NCI-H69 (cell line): Measurements from ENCODE around the gene PAQR4.

Experiments
- DNase-seq: peaks from one replicate; lab custom pipeline; 2025; lab: John Stamatoyannopoulos, UW

The PAQR4 gene

DNA sequence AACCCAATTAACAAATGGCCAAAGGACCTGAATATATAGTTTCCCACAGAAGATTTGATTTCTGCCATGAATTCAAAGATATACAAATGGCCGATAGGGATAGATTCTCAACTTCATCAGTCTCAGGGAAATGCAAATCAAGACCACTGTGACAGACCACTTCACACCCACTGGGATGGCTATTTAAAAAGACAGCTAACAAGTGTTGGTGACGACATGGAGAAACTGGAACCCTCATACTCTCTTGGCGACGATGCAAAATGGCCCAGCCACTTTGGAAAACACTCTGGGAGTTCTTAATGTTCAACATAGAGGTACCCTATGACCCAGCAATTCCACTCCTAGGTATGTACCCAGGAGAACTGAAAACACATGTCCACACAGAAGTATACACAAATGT lies 22.5 kb upstream of the PAQR4 start:
- DNase-seq = no peak

DNA sequence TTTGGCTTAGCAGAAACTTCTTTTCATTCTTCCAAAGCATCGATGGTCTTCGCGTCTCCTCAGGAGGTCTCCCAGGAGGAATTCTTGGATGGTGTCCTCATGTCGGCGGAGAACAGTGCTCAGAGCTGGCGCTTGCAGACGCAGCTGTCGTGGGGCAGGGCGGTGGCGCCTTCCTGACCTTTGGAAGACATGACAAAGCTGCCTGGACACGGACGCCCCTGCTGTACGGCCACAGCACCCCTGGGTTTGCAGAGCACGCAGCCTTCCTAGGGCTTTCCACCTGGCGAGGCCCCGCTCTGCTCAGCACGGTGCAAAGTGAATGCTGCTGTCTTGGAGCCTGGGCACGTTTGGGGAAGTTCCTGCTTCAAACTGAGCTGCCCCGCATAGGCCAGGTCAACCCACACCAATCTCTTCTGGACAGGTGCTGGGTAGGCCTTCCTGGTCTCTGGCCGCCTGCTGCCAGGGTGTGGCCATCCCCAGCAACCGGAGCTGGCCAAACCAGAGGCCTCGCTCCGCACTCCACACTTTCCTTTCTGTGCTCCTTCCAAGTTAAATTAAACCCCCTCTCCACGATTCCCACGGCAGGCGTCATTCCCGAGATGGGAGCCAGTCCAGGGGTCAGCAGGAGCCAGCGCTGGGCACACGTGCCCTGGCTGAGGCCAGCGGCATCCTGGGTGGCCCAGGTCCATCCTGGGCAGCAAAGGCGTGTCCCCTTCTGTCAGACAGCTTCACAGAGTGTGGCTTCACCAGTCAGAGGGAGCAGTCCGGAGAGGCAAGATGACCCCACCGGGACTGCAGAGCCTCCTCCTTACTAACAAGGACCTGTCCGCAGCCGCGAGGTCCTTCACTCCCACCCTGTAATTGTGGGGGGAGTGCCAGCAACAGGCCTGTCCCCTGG lies 20.1 kb upstream of the PAQR4 start:
- no peak for DNase-seq

DNA sequence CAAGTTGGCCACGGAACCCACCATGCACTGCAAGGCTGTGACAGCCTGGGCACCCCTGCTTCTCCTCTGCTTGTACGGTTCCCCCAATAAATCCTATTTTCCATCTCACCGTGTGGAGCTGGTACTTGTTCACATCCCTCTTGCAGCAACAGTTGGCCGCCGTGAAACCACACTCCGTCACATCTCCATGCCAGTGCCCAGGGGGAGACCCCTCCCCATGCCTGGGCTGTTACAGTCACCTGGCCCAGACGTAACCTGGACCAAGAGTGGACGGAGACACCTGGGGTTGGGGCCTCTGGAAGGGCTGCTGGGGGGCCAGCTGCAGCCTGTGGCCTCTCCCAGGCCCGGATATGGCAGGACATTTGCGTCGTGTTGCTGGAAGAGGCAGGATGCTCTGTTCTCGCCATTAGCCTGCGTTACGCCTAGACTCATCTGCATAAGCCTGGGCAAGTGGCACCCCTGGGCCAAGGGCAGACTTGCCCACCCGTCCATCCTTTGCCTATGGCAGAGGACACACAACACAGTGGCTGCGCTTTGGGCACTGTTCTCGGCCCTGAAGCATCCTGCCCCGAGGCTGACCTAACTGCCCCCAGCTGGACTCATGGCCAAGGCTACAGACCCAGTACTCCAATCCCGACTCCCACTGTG lies 19.3 kb upstream of the PAQR4 start:
- no peak for DNase-seq

DNA sequence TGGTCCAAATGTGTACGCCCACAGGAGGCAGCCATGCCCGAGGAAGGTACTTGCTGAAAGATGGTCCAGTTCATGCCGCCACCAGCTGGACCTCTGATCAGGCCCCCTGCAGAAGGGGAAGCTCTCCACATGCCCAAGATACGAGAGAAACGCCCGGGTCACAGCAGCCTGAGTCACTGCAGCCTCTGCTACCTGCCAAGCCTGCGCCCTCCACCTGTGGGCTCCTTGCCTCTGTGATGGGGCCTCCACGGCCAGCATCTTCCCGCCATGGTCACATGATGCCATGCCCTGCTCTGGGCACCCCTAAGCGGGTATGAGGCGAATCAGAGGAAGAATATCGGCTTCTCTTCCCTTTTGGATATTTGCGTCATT lies 18.8 kb upstream of the PAQR4 start:
- DNase-seq = no peak

DNA sequence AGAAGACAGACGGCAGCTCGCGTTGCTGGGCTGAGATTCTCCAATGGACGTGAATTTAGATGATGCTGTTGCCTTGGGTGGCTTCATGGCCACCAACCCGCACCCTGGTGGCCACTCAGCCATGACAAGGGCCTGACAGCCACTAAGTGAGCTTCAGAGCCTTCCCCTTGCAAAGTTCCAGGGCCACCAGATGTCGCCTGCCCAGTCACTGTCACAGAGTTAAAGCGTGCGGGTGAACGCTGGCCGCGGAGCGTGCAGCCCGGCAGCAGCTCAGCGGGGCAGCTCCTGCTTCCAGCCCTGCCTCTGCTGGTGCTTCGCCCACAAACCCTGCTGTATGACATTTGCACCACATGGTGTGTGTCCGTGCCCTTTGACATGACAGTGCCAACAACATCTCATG lies 18.4 kb upstream of the PAQR4 start:
- DNase-seq = no peak

DNA sequence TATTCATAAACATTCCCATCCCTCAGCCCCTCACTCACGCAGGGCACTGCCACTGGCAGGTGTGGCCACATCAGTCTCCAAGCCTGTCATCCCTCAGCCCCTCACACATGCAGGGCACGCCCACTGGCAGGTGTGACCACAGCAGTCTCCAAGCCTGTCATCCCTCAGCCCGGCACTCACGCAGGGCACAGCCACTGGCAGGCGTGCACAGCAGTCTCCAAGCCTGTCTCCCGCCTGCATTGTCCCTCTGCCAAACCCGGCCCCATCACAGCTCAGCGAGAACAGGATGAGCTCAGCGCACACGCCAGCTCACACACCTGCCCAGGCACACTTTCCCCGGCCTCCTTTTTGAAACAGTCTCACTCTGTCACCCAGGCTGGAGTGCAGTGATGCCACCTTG lies 16.5 kb upstream of the PAQR4 start:
- peak; percentile 92 for DNase-seq

DNA sequence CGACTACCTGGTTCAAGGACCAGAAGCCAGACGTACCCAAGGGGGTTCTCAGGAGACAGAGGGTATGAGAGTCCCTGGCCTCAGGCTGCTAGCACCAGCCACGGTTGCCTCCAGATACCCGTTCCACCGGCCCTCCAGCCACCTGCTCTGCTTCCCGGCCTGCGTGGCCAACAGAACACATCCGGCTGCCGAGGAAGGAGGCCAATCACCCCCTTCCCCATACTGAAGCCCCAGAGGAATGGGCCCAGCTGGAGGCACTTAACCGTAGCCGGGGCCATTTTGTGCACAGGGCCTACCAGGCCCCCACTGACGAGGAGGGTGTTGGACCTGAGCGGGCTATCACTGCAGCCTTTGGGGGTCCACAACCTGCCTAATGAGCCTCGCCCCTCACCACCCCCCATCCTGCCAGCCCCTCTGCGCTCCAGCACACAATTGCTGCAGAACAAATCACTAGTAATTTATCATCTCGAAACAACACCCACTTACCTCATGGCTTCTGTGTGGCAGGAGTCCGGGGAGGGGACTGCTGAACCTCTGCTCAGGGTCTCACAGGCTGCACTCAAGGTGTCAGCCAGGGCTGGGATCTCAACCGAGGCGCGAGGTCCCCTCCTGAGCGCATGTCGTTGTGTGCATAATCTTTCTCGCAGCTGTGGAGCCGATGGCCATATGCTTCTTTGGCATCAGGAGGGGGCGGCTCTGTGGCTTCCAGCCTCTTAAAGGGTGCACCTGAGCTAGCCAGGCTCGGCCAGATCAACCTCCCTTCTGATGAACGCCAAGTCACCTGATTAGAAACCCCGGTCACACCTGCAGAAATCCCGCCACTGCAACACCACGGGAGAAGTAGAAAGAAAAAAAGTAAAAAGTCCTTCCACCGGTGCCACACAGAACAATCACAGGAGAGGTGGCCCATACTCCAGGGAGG lies 15.2 kb upstream of the PAQR4 start:
- peak; percentile 81 for DNase-seq

DNA sequence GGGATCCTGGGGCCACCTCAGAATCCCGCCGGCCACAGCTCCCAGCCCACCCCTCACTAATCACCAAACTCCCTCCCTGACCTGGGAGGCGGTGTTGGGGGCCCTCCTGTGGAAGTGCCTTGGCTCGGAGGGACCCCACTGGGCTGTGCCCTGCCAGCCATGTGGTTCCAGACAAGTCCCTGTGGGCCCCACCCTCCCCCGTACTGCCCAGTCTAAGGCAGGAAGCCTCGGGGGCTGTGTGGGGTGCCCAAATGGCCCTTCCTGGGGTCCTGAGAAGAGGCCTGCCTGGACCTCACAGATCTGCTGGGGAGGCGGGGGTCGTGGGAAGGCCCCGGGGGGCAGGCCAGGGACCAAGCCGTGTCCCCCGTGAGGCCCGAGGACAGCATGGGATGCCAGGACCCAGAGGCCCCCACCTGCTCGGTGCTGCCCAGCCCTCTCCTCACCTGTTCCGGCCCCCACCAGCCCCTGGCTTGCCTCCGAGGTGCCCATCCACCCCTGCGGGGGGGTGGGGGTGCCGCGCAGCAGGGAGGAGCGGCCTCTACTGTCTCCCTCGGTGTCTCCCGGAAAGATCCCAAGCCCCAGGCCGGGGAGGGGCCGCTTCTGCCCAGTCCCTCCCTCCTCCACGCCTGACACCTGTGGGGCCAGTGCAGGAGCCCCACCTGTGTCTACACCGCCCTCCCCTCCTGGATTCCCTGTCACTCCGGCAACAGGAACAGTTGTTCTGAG lies 14.3 kb upstream of the PAQR4 start:
- peak; percentile 84 for DNase-seq

DNA sequence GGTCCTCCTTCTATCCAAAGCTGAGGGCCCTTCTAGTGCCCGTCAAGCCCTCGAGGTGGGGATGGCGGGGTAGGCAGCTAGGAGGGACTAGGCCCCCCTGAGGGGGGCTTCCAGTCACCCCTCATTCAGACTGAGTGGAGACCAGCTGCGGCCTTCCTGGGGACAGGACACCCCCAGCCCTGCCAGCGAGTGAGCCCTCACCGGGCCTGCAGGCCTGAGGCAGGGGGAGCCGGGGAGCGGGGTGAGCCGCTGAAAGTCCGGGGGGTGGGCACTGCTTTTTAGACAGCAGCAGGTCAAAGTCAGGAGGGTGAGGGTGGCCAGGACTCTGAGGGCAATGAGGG lies 13.7 kb upstream of the PAQR4 start:
- DNase-seq = no peak

DNA sequence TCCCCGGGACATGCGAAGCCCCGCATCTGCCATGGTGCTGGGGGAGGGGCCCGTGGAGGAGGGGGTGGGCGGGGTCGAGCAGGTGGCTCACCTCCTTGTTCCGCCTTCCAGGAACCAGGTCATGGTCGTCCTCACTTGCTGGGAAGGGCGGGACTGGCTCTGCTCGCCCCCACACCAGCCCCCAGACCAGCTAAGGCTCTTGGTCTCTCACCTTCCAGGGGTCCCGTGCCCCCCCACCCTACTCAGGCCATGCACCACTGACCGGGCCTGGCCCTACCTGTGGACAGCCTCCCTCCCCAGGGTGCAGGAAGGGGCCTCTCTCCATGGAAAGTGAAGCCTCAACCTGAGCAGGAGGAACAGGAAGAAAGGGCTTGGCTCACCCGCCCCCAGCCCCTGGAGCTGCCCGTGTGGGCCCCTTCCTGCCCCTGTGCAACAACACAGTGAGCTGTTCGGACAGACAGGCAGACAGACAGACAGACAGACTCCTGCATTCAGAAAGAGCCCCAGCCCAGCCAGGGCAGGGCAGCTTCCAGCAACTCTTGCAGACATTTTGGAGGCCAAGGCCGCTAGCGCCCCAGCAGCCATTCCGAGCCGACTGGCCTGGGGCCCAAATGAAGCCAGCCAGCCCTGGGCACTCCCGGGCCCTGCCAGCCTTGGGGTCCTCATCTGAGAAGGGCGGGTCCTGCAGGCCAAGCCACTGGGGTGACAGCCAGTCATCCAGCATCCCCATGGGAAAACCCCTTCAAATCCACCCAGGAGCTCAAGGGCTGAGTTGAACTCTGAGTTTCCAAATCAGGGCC lies 13.2 kb upstream of the PAQR4 start:
- no peak for DNase-seq

DNA sequence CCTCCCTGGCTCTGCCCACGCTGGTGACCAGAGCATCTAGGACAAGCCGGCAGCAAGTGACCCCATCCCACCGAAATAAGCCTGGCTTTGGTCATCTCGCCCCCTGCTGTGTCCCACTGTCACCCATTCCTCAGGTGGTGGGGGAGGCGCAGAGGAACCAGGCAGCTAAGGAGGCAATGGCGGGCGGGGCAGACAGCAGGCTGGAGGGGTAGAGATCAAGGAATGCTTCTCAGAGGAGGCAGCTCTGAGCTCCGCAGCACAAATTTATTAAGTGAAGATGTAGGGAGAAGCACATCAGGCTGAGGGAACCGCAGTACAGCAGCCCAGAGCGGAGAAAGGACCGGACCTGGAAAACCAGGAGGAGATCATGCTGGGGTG lies 12.6 kb upstream of the PAQR4 start:
- DNase-seq = no peak

DNA sequence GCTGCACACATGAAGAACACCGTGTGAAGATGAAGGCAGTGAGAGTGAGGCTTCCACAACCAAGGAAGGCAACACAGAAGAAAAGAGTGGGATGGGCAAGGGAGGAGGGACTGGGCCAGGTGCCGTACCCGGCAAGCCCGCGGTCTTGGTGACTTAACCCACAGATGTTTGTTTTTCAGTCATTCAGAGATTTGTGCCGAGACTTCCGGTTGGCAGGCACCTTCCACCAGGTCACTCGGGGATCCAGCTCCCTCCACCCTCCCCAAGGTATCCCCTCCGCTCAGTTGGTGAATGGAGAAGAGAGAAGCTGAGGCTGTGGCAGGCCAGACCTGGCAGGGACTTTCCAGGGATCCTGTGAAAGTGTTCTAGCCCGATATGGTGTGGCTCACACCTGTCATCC lies 9.9 kb upstream of the PAQR4 start:
- peak; percentile 37 for DNase-seq

DNA sequence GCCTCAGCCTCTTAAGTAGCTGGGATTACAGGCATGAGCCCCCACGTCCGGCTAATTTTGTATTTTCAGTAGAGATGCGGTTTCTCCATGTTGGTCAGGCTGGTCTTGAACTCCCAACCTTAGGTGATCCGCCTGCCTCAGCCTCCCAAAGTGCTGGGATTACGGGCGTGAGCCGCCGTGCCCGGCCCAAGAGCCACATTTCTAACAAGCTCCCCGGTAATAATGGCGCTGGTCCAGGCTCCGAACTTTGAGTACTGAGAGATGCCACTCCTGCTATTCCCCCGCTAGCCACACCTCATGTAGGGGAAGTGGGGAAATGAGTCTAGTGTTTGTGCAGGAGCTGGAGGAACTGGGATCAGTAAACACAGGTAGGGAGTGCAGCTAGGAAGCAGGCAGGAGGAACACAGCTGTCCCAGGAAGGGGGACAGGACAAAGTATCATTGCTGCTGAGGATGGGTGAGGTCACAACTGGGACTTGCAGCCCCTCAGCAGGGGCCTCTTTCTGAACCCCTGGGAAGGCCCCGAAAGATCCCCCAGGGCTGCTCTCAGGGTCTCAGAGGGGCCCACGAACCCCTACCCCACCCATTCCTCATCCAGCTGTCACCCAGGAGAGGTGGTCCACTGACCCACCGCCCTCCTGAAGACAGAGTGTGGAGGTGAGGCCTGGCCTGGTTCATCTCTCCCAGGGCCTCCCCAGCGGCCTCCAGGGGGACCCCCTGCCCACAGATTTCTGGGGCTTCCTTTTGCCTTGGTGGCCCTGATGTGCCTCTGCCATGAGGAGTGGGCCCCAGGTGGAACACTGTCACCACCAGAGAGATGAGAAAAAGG lies 8.8 kb upstream of the PAQR4 start:
- DNase-seq = no peak

DNA sequence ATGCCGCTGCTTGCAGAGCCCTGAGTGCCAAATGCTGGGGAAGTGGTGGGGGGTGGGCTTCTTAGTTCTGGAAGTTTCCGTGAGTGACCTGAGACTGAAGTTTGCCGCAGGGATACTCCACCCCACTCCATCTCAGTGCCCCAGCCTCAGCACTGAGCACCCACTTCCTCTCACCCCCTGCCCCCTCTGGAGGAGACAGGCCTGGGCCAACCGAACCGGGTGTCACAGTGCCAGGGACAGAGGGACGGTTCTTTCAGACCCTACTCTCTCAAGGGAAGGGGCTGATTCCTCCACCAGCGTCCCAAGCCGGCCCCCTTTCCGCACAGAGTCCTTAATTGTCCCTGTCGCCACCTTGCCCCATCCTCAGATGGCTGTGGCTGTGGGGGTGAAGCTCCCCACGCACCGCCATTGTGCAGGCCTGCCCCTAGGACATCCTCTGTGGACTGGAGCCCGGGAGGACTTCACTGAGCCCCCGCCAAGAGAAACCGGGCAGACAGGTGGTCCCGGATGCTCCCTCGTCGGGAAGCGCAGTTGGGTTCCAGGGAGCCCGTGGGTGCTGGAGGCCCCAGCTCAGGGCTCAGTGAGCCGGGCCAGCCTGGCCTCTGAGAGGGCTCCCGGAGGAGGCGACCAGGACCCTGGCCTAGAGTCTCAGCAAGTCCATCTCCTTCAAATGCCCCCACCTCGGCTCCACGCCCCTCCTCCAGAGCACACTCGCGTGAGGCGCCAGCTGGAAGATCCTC lies 6.6 kb upstream of the PAQR4 start:
- peak; percentile 63 for DNase-seq

DNA sequence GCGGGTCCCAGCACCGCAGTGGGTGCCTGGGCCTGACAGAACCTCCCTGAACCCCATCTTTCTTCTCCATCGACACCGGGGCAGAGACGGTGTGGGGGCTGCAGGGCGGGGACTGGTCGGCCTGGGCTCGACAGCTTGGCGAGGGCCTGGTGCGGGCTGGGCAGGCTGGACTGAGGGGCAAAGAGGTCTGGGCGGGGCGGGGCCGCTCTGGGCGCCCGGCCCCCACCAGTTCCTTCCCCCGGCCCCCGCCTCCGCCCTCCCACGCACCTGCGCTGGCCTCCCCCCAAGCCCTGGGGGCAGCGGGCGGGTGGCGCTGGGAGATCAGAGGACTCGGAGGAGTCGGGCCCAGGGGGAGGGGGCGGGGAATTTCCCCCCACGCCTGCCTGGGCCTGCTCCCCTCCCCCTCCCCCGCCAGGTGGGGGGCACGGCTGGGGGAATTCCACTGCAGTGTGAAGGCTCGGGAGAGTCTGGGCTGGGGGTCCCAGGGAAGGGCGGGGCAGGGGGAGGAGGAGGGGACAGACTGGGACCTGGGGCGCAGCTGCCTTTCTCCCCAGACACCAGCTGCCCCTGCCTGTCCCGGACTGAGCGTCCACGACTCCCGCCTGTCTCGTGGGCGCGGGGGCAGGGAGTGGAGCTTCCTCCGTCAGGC lies 6.0 kb upstream of the PAQR4 start:
- peak; percentile 74 for DNase-seq

DNA sequence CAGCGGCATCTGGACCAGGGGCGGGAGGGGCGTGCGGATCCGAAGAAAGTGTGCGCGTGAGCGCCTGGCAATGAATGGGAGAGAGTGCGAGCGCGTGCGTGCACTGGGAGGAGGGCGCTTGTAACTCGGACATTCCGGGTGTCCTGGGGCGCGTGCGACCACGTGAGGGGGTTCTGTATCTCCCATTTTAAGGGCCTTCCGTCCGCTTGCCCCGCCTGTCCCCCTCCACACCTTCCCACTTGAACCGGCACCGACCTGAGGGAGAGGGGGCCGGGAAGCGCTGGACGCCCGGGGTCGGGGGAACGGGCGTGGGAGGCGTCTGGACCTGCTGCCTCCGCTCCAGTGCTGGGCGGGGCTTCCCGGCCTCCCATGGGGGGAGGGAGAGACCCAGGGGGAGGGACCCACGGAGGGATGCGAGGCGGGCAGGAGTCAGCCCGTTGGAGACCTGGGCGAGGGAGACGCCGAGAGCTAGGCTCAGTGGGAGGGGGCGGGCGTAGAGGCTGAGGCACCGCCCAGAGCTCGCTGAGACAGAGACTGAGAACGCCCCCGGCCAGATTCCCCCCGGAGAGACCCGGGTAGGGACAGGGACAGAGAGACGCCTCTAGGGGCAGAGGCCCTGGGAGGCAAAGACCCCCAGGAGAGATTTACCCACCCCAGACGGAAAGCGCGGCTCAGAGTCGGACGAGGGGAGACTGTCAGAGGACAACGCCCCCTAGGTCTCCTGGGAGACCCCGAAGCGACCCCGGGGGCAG lies 5.2 kb upstream of the PAQR4 start, which contains the start of gene KREMEN2:
Gene KREMEN2, plus strand, starts transcription at position 553 of the 752 bp plus-strand sequence. CDS start 246 bp downstream, outside the sequence.
- peak; percentile 93 for DNase-seq

DNA sequence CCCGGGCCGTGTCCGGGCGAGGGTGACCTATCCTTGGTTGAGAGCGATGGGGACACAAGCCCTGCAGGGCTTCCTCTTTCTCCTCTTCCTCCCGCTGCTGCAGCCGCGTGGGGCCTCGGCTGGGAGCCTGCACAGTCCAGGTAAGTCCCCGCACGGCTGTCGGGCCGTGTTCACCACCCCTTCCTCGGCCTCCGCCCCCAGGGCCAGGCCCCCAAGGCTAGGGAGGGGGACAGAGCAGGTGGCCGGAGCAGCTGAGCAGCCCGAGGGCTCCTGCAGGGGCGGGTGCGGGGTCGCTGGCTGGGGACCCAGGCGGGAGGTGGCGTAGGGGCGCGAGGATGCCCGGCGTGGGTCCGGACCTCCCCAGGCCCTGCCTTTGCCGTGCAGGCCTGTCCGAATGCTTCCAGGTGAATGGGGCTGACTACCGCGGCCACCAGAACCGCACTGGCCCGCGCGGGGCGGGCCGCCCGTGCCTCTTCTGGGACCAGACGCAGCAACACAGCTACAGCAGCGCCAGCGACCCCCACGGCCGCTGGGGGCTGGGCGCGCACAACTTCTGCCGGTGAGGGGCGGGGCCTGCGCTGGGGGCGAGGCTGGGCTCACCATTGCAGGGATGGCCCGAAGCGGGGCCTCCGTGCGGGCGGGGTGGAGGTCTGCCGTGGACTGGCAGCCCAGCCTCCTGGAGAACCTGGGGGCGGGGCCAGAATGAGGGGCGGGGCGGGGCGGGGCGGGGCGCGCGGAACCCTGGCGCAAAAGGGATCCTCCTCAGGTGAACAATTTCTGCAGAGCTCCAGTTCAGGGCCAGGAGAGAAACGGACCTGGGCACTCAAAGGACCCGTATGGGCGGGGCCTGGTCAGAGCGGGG lies 4.4 kb upstream of the PAQR4 start:
- peak; percentile 94 for DNase-seq
